Neural cell (in vitro differentiated cells): ENCODE results near the gene CHD2. TPM values are rescaled to one million over a fixed set of nuclear protein-coding genes. Genes with fewer than 3 reads are reported as not detected.

Experiments used
- H2AFZ ChIP-seq: fragments of 200-600, 300-800 bp; sonication (generic), shearing (Covaris generic); 2 replicates; pipeline ENCODE4 v1.6.0; 2014; ENCODE audit warnings: low read depth, mild to moderate bottlenecking, antibody characterized with exemption, low read length, moderate library complexity
- H3F3A ChIP-seq: fragments of 200-600 bp; shearing (Covaris generic); 2 replicates; pipeline ENCODE4 v1.6.1; 2016; ENCODE audit warnings: mild to moderate bottlenecking, moderate library complexity, mixed read lengths, antibody characterized with exemption, low read length; ENCODE audit not compliant: insufficient read depth, poor library complexity, severe bottlenecking
- H3K27ac ChIP-seq: fragments of 200-600, 300-800 bp; sonication (generic), shearing (Covaris generic); 2 replicates; pipeline ENCODE4 v1.5.1; 2014; ENCODE audit warnings: mild to moderate bottlenecking, low read length, moderate library complexity
- H3K27me3 ChIP-seq: fragments of 300-800, 200-600 bp; sonication (generic), shearing (Covaris generic); 2 replicates; pipeline ENCODE4 v1.6.0; 2014; ENCODE audit warnings: mild to moderate bottlenecking, low read depth, low read length, moderate library complexity; ENCODE audit not compliant: insufficient read depth
- H3K36me3 ChIP-seq: fragments of 300-800, 200-600 bp; sonication (generic), shearing (Covaris generic); 2 replicates; pipeline ENCODE4 v1.5.1; 2014; ENCODE audit warnings: mild to moderate bottlenecking, antibody characterized with exemption, low read length, moderate library complexity; ENCODE audit not compliant: insufficient read depth
- H3K4me2 ChIP-seq: fragments of 300-800, 200-600 bp; sonication (generic), shearing (Covaris generic); 2 replicates; pipeline ENCODE4 v1.6.0; 2014; ENCODE audit warnings: mild to moderate bottlenecking, low read length
- H3K4me3 ChIP-seq: fragments of 300-800, 200-600 bp; sonication (generic), shearing (Covaris generic); 2 replicates; pipeline ENCODE4 v1.5.1; 2014; ENCODE audit warnings: mild to moderate bottlenecking, low read length, moderate library complexity
- H3K79me2 ChIP-seq: fragments of 200-600 bp; shearing (Covaris generic); replicated peaks from 2 replicates; pipeline ENCODE4 v1.6.0; 2014; ENCODE audit warnings: mild to moderate bottlenecking, low read length, moderate library complexity; ENCODE audit not compliant: insufficient read depth
- H3K9ac ChIP-seq: fragments of 300-800, 200-600 bp; sonication (generic), shearing (Covaris generic); 2 replicates; pipeline ENCODE4 v1.6.1; 2016; ENCODE audit warnings: mild to moderate bottlenecking, low read length, mixed read lengths
- H3K9me2 ChIP-seq: fragments of 200-600 bp; shearing (Covaris generic); 2 replicates; pipeline ENCODE4 v1.6.1; 2016; ENCODE audit warnings: mild to moderate bottlenecking, low read length, mixed read lengths; ENCODE audit not compliant: insufficient read depth
- H3K9me3 ChIP-seq: fragments of 200-600, 300-800 bp; sonication (generic), shearing (Covaris generic); 2 replicates; pipeline ENCODE4 v1.6.1; 2016; ENCODE audit warnings: mild to moderate bottlenecking, mixed run types, low read length, moderate library complexity, mixed read lengths
- H4K20me1 ChIP-seq: fragments of 200-600 bp; shearing (Covaris generic); 2 replicates; pipeline ENCODE4 v1.6.1; 2016; ENCODE audit warnings: mild to moderate bottlenecking, mixed run types; ENCODE audit not compliant: insufficient read depth
- EP300 ChIP-seq: fragments of 450-650 bp; conservative IDR thresholded peaks from 2 replicates; pipeline ENCODE4 v1.6.1; 2014; ENCODE audit warnings: antibody characterized with exemption, mild to moderate bottlenecking, moderate library complexity; ENCODE audit not compliant: poor library complexity, severe bottlenecking
- EZH2 ChIP-seq: fragments of 200-600, 300-800 bp; shearing (Covaris generic), sonication (generic); IDR thresholded peaks from 2 replicates; pipeline ENCODE4 v1.6.1; 2014; ENCODE audit warnings: antibody characterized with exemption, low read length, borderline replicate concordance, mild to moderate bottlenecking; ENCODE audit not compliant: insufficient read depth, poor library complexity, severe bottlenecking
- MXI1 ChIP-seq: fragments of 450-650 bp; conservative IDR thresholded peaks from 2 replicates; pipeline ENCODE4 v1.6.1; 2014; ENCODE audit warnings: antibody characterized with exemption, mild to moderate bottlenecking; ENCODE audit not compliant: poor library complexity, severe bottlenecking
- POLR2AphosphoS5 ChIP-seq: IDR thresholded peaks from 2 replicates; pipeline ENCODE4 v1.6.1; 2012
- RAD21 ChIP-seq: fragments of 450-650 bp; conservative IDR thresholded peaks from 2 replicates; pipeline ENCODE4 v1.6.1; 2014; ENCODE audit warnings: antibody characterized with exemption, mild to moderate bottlenecking, moderate library complexity
- SMC3 ChIP-seq: fragments of 450-650 bp; conservative IDR thresholded peaks from 2 replicates; pipeline ENCODE4 v1.6.1; 2014; ENCODE audit warnings: antibody characterized with exemption, mild to moderate bottlenecking, moderate library complexity; ENCODE audit not compliant: poor library complexity
- TAF1 ChIP-seq: IDR thresholded peaks from 2 replicates; pipeline ENCODE4 v1.6.1; 2012; ENCODE audit warnings: low read depth
- polyA plus RNA-seq: library from polyadenylated mRNA; depleted of rRNA; stranded (reverse); fragments of >200 nt; gene quantifications from 2 replicates; pipeline ENCODE4 v1.2.3, GENCODE V29; 2014
- TF ChIP-seq, protein P1 (sequence below): IDR thresholded peaks from 2 replicates; pipeline ENCODE4 v1.6.1; 2012; ENCODE audit warnings: borderline replicate concordance
- TF ChIP-seq, protein P2 (sequence below): fragments of 450-650 bp; IDR thresholded peaks from 2 replicates; pipeline ENCODE4 v1.5.1; 2014; ENCODE audit warnings: antibody characterized with exemption, mild to moderate bottlenecking, moderate library complexity; ENCODE audit not compliant: poor library complexity, severe bottlenecking

CHD2 gene
- polyA plus RNA-seq, 1 donor from 2014 or later = 113 TPM

DNA sequence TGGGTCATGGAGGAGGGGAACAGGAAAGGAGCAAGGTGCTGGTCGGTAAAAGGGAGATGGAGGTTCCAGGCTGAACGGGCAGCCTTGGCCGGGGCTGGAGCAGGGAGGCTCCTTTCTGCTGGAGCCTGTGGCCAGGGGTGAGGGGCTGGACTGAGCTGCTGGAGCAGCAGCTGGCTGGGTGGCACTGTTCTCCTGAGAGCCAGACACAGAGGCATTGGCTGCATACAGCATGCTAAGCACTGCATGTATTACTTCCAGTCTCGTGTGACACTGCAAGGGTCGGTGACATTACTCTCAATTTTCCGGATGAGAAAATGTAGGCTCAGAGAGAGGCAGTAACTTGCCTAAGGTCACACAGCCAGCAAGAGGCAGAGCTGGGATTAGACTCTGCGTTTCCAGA lies 146.6 kb downstream of the CHD2 start:
- Histone ChIP-seq H3K4me2 (no peak overlapping the region), H3K4me3 (no peak overlapping the region), H3K9me3 (no peaks in the 10 kb centered on the region), H2AFZ (no peak overlapping the region), H3K27me3 (no peaks in the 10 kb centered on the region), H3K36me3 (peaks cover 15% of the 10 kb centered on the region), H4K20me1 (no peaks in the 10 kb centered on the region), H3K9ac (no peak overlapping the region), H3K79me2 (peaks cover 3% of the 10 kb centered on the region), H3F3A (no peaks in the 10 kb centered on the region), H3K27ac (no peak overlapping the region), H3K9me2 (no peaks in the 10 kb centered on the region)
- TF ChIP-seq POLR2AphosphoS5 (no peak), RAD21 (no peak), EP300 (no peak), MXI1 (no peak), SMC3 (no peak), EZH2 (no peak), TAF1 (no peak)
- TF ChIP-seq, protein P1, sequence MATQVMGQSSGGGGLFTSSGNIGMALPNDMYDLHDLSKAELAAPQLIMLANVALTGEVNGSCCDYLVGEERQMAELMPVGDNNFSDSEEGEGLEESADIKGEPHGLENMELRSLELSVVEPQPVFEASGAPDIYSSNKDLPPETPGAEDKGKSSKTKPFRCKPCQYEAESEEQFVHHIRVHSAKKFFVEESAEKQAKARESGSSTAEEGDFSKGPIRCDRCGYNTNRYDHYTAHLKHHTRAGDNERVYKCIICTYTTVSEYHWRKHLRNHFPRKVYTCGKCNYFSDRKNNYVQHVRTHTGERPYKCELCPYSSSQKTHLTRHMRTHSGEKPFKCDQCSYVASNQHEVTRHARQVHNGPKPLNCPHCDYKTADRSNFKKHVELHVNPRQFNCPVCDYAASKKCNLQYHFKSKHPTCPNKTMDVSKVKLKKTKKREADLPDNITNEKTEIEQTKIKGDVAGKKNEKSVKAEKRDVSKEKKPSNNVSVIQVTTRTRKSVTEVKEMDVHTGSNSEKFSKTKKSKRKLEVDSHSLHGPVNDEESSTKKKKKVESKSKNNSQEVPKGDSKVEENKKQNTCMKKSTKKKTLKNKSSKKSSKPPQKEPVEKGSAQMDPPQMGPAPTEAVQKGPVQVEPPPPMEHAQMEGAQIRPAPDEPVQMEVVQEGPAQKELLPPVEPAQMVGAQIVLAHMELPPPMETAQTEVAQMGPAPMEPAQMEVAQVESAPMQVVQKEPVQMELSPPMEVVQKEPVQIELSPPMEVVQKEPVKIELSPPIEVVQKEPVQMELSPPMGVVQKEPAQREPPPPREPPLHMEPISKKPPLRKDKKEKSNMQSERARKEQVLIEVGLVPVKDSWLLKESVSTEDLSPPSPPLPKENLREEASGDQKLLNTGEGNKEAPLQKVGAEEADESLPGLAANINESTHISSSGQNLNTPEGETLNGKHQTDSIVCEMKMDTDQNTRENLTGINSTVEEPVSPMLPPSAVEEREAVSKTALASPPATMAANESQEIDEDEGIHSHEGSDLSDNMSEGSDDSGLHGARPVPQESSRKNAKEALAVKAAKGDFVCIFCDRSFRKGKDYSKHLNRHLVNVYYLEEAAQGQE = no peak
- TF ChIP-seq, protein P2, sequence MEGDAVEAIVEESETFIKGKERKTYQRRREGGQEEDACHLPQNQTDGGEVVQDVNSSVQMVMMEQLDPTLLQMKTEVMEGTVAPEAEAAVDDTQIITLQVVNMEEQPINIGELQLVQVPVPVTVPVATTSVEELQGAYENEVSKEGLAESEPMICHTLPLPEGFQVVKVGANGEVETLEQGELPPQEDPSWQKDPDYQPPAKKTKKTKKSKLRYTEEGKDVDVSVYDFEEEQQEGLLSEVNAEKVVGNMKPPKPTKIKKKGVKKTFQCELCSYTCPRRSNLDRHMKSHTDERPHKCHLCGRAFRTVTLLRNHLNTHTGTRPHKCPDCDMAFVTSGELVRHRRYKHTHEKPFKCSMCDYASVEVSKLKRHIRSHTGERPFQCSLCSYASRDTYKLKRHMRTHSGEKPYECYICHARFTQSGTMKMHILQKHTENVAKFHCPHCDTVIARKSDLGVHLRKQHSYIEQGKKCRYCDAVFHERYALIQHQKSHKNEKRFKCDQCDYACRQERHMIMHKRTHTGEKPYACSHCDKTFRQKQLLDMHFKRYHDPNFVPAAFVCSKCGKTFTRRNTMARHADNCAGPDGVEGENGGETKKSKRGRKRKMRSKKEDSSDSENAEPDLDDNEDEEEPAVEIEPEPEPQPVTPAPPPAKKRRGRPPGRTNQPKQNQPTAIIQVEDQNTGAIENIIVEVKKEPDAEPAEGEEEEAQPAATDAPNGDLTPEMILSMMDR = no peak

DNA sequence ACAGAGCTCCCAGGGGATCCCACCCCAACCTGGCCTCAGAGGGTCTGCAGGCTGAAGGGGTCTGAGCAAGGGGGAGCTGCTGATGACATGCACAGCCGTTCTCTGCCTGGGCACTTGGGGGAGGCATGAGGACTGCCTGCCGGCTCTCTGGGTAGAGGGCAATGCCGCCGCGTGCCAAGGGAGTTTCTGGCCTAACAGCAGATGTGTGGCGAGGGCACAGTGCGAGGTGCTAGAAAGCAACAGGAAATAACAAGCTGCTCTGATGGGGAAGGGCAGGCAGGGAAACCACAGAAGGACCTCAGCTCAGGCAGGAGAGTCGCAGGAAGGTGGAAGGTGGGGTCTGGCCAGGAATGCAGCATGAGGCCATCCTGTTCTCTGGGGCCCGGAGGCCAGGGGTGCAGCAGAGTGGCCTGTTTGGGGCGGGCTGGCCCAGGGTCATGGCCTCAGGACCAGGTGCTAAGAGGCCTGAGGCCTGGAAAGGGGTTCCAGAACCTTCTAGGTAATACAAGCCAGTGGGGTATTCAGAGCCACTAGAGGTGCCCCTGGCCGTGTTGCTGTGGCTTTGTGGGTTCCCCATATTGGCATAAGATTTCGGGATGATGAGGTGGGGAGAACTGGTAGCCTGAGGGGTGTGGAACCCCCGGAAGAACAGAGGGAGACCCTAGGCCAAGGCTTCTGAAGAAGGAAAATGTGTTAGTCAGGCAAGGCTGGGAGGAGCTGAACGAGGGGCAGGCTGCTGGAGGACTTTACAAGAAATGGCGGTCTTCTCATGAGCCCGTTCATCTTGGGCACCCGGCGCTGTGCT lies 147.7 kb downstream of the CHD2 start:
- Histone ChIP-seq H4K20me1 (no peaks in the 10 kb centered on the region), H3K27ac (no peak overlapping the region), H3K79me2 (peaks cover 6% of the 10 kb centered on the region)

More for the DNA sequence above, 147.7 kb downstream of the CHD2 start:
- Histone ChIP-seq H3K9ac (no peak overlapping the region), H3K4me2 (no peak overlapping the region), H3K4me3 (no peak overlapping the region), H3K9me2 (no peaks in the 10 kb centered on the region), H3K36me3 (peaks cover 15% of the 10 kb centered on the region), H3F3A (no peaks in the 10 kb centered on the region), H3K9me3 (no peaks in the 10 kb centered on the region), H3K27me3 (no peaks in the 10 kb centered on the region), H2AFZ (no peak overlapping the region)
- TF ChIP-seq POLR2AphosphoS5 (no peak), EP300 (no peak), SMC3 (no peak), EZH2 (no peak), RAD21 (no peak), MXI1 (no peak), TAF1 (no peak)
- TF ChIP-seq, protein P2 = no peak
- TF ChIP-seq, protein P1 = no peak
